ENCODE results near the gene CDKN2AIPNL. TPM values are rescaled to one million over a fixed set of nuclear protein-coding genes. Genes with fewer than 3 reads are reported as not detected.

CDKN2AIPNL gene
- total RNA-seq, 1 donor from 2014 or later = 28.5 TPM

DNA sequence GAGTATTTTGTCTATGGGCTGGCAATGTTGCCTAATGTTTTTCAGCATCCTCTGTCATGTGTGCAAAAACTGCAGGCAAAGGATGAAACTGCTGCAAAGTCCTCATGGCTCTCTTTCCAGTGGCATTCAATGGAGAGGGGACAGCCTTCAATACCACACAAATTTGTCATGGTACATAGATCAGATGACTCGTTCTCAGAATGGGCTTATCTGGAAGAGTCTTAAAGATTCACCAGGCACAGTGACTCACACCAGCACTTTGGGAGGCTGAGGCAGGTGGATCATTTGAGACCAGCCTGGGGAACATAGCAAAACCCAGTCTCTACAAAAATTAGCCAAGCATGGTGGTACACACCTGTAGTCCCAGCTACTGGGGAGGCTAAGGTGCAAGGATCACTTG lies 5.3 kb downstream of the CDKN2AIPNL start:
- DNase-seq (ENCODE audit: low read depth) = no peak
- no peak overlapping the region for H3K4me3 ChIP-seq (ENCODE audit: low read depth, low read length)
- TF ChIP-seq, protein P1, sequence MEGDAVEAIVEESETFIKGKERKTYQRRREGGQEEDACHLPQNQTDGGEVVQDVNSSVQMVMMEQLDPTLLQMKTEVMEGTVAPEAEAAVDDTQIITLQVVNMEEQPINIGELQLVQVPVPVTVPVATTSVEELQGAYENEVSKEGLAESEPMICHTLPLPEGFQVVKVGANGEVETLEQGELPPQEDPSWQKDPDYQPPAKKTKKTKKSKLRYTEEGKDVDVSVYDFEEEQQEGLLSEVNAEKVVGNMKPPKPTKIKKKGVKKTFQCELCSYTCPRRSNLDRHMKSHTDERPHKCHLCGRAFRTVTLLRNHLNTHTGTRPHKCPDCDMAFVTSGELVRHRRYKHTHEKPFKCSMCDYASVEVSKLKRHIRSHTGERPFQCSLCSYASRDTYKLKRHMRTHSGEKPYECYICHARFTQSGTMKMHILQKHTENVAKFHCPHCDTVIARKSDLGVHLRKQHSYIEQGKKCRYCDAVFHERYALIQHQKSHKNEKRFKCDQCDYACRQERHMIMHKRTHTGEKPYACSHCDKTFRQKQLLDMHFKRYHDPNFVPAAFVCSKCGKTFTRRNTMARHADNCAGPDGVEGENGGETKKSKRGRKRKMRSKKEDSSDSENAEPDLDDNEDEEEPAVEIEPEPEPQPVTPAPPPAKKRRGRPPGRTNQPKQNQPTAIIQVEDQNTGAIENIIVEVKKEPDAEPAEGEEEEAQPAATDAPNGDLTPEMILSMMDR (conservative IDR thresholded peaks at IDR 0.05; ENCODE audit: low read depth, low read length) = no peak

DNA sequence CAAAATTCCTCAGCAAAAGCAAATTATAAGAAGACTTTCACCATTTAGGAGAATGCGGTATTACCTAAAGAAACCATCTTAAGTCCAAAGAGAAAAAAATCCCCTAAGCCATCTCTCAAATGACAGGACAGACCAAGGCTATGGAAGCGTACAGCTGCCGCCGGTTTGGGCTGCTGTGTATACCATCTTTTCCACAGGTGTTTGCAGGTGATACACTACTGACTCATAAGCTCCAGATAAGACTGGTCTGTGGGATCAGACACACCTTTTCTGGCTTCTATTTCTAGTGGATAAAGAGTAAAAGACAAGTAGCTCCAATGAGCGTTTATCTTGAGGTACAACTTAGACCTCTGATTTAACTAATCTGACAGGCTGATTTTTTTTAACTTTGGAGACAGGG lies 7.7 kb downstream of the CDKN2AIPNL start:
- H3K4me3 ChIP-seq (ENCODE audit: low read depth, low read length) = no peak overlapping the region
- DNase-seq (ENCODE audit: low read depth) = no peak
- TF ChIP-seq, protein P1 (conservative IDR thresholded peaks at IDR 0.05; ENCODE audit: low read depth, low read length) = no peak

DNA sequence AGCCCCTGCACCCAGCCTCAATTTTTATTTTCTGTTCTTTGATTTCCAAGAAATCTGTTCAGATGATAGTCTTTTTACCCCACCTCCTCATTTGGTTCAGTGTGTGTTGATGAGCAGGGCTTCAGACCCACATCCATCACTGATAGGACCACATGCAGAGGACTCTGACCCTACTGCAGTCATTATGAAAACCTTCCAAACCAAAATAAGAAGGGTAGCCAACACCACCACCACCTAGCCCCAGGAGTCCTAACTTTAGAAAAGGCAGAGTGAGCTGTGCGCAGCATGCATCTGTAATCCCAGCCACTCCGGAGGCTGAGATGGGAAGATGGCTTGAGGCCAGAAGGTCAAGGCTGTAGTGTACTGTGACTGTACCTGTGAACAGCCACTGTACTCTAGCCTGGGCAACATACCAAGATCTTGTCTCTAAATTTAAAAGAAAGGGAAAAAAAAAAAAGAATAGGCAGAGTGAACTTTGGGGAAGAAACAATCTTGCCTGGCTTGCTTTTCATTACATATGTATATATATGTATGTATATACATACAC lies 13.0 kb downstream of the CDKN2AIPNL start:
- no peak overlapping the region for H3K4me3 ChIP-seq (ENCODE audit: low read depth, low read length)
- TF ChIP-seq, protein P1 (conservative IDR thresholded peaks at IDR 0.05; ENCODE audit: low read depth, low read length) = no peak
- DNase-seq (ENCODE audit: low read depth) = no peak

DNA sequence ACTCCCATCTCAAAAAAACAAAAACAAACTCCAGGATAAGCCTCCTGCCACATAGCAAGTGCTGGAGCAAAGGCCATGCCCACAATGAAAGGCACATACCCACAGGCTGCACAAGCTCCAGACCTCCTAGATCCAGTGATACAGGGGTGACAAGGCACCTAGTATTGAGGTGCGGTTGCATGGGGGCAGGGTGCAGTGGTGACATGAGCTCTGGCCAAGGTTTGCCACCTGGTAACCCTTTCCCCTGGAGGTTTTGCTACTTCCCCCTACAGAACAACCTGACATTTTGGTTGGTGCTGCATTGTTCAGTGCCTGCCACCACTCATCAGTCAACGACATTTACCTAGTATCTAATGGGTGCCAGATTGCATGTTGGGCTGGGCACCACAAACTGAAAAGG lies 14.5 kb downstream of the CDKN2AIPNL start:
- TF ChIP-seq, protein P1 (conservative IDR thresholded peaks at IDR 0.05; ENCODE audit: low read depth, low read length) = no peak
- DNase-seq (ENCODE audit: low read depth) = no peak
- no peak overlapping the region for H3K4me3 ChIP-seq (ENCODE audit: low read depth, low read length)

DNA sequence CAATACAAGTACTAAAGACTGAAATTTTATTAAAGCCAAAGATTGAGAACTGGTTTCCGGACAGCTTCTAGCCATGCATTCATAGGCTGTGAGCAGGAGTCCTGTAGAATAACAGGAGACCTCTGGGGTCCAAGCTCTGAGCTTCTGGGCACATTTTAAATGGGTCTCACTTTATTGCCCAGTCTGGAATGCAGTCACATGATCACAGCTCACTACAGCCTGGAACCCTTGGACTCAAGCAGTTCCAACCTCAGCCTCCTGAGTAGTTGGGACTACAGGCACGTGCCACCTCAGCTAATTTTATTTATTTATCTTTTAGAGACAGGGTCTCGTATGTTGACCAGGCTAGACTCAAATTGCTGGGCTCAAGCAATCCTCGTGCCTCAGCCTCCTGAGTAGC lies 15.4 kb downstream of the CDKN2AIPNL start:
- H3K4me3 ChIP-seq (ENCODE audit: low read depth, low read length) = no peak overlapping the region
- DNase-seq (ENCODE audit: low read depth) = no peak
- TF ChIP-seq, protein P1 (conservative IDR thresholded peaks at IDR 0.05; ENCODE audit: low read depth, low read length) = no peak

DNA sequence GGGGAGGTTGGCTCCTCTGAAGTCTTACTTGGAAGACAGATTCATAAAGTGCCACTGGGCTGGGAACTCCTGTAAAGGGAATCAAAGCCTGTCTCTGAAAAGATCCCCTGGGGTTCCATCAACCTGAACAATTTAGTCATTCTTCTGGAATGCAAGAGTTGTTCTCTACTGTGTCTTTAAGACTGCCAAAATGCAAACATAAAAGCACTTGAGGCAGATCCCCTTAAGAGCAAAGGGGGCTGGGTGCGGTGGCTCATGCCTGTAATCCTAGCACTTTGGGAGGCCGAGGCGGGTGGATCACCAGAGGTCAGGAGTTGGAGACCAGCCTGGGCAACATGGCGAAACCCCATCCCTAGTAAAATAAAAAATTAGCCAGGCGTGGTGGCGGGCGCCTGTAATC lies 16.7 kb downstream of the CDKN2AIPNL start:
- DNase-seq (ENCODE audit: low read depth) = no peak
- no peak overlapping the region for H3K4me3 ChIP-seq (ENCODE audit: low read depth, low read length)
- TF ChIP-seq, protein P1 (conservative IDR thresholded peaks at IDR 0.05; ENCODE audit: low read depth, low read length) = no peak

DNA sequence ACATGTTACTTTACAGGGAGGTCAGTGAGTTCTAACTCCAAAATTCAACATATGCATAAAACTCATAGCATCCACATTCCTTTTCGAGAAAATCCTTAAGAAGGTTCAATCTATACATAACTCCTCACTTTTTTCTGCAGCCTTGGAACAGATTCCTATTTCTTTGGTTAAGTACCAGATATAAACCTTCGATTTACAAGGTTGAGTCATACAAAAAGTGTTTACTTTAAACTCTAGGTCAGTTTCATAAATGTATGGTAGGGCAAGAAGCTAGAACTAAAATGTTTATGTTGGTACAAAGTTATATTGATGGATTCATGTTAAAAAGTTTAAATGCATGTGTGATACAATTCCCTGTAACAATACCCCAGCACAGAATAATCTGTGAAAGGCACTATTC lies 19.4 kb downstream of the CDKN2AIPNL start:
- no peak for DNase-seq (ENCODE audit: low read depth)
- TF ChIP-seq, protein P1 (conservative IDR thresholded peaks at IDR 0.05; ENCODE audit: low read depth, low read length) = no peak
- no peak overlapping the region for H3K4me3 ChIP-seq (ENCODE audit: low read depth, low read length)
